ENCODE results near the gene P4HB.
"Not testable (repeated sequence)": the region's sequence is repeated elsewhere in the genome, so short reads cannot be mapped to it uniquely, and the experiment has no call there.

The P4HB gene

DNA sequence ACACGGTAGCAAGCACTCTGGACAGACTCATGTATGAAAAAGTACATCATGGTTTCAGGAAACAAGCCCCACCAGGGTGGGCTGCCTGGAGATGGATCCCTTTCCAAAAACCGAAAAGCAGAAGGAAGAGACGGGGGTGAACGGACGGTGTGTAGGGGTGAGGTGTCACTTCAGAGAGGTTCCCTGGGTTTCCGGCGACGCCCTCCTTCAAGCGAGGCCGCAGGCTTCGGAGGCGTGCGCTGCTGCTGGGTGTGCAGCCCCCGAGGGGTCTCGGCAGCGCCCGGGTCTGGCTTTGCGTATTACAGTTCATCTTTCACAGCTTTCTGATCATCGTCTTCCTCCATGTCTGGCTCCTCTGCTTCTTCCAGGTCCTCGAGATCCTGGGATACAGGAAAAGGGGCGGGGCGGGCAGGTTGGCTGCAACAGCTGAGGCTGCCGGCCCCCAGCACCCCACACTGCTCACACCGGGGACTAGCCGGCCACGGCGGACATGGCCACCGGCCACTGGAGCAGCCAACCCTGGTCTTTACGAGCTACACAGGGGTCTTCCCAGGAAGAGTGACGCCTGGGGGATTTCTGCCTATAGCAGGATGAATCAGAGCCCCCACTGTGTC lies 16.5 kb downstream of the P4HB start:
- TF ChIP-seq, protein P1, sequence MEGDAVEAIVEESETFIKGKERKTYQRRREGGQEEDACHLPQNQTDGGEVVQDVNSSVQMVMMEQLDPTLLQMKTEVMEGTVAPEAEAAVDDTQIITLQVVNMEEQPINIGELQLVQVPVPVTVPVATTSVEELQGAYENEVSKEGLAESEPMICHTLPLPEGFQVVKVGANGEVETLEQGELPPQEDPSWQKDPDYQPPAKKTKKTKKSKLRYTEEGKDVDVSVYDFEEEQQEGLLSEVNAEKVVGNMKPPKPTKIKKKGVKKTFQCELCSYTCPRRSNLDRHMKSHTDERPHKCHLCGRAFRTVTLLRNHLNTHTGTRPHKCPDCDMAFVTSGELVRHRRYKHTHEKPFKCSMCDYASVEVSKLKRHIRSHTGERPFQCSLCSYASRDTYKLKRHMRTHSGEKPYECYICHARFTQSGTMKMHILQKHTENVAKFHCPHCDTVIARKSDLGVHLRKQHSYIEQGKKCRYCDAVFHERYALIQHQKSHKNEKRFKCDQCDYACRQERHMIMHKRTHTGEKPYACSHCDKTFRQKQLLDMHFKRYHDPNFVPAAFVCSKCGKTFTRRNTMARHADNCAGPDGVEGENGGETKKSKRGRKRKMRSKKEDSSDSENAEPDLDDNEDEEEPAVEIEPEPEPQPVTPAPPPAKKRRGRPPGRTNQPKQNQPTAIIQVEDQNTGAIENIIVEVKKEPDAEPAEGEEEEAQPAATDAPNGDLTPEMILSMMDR (conservative IDR thresholded peaks at IDR 0.05; ENCODE audit: low read length) = no peak
- DNase-seq (ENCODE audit: low read depth) = no peak
- no peak overlapping the region for H3K4me3 ChIP-seq (ENCODE audit: low read length)

DNA sequence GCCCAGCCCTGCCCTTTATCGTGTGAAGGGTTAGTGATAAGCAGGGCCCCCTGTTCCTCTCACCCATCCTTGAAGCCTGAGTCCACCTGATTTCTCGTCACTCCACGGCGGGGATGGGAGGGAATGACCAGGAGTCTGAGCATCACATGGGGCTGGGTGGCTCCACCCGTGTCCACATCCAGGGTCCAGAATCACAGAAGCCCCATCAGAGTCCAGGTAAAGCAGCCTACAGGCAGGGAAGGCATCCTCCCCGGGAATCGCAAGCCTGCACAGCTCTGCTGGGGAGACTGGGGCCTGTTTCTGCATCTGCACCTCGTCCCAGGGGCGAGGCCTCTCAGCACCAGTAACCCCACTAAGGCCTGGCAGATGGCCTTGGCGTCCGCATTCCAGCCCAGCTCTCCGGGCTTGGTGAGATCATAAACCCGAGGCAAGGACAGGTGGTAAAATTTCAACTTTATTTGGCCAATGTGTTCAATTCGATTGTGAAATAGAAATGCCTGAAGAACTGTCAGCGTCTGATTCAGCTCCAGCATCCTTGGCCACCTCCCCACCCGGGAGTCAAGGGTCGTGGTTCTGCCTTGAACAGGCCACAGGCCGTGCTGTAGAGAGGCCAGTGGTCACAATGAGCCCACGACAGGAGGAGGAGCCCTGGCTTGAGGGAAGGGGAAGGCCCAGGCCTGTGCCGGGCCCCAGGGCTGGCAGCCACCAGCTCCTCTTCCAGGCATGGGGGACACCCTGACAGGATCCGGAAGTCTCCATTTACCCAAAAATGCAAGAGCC lies 17.4 kb downstream of the P4HB start:
- no peak overlapping the region for H3K4me3 ChIP-seq (ENCODE audit: low read length)
- DNase-seq (ENCODE audit: low read depth) = peak; percentile 72
- TF ChIP-seq, protein P1 (conservative IDR thresholded peaks at IDR 0.05; ENCODE audit: low read length) = no peak

GRCh38 chr17:81842378-81842724 lies 18.0 kb downstream of the P4HB start:
- TF ChIP-seq, protein P1 (conservative IDR thresholded peaks at IDR 0.05; ENCODE audit: low read length) = no peak
- no peak overlapping the region for H3K4me3 ChIP-seq (ENCODE audit: low read length)
- no peak for DNase-seq (ENCODE audit: low read depth)

DNA sequence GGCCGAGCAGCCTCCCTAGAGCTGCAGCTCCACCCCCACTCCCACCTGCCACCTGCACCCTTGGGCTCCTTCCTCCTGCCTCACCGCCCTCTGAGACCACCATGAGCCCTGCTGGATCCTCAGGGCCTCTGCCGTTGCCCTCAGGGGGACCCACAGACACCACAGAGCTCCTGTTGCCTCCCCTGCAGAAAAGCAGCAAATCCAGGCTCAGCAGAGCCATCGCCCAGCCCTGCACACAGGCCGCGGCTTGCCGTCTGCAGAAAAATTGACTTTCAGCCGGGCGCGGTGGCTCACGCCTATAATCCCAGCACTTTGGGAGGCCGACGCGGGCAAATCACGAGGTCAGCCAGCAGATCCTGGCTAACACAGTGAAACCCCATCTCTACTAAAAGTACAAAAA lies 18.5 kb downstream of the P4HB start:
- H3K4me3 ChIP-seq (ENCODE audit: low read length) = no peak overlapping the region
- no peak for DNase-seq (ENCODE audit: low read depth)
- TF ChIP-seq, protein P1 (conservative IDR thresholded peaks at IDR 0.05; ENCODE audit: low read length) = no peak

GRCh38 chr17:81840826-81841778 lies 19.2 kb downstream of the P4HB start:
- DNase-seq (ENCODE audit: low read depth) = no peak
- TF ChIP-seq, protein P1 (conservative IDR thresholded peaks at IDR 0.05; ENCODE audit: low read length) = no peak
- H3K4me3 ChIP-seq (ENCODE audit: low read length) = no peak overlapping the region

DNA sequence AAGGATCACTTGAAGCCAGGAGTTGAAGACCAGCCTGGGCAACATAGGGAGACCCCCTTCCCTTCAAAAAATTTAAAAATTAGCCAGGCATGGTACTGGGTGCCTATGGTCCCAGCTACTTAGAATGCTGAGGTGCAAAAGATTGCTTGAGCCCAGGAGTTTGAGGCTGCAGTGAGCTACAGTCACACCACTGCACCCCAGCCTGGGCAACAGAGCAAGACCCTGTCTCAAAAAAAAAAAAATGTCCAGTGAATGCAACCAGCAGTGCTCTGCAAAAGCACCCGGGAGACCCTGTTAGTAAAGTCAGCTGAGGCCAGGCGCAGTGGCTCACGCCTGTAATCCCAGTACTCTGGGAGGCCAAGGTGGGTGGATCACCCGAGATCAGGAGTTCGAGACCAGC lies 20.3 kb downstream of the P4HB start:
- not testable (repeated sequence) for DNase-seq (ENCODE audit: low read depth)

GRCh38 chr17:81839301-81839700 lies 21.0 kb downstream of the P4HB start:
- no peak for DNase-seq (ENCODE audit: low read depth)
- TF ChIP-seq, protein P1 (conservative IDR thresholded peaks at IDR 0.05; ENCODE audit: low read length) = no peak
- H3K4me3 ChIP-seq (ENCODE audit: low read length) = no peak overlapping the region

More for the DNA sequence above, 20.3 kb downstream of the P4HB start:
- not testable (repeated sequence) for H3K4me3 ChIP-seq (ENCODE audit: low read length)

Data from AG10803 (cell line).